NCI-H1092 (cell line): ENCODE measurements around the gene PPP1R3G.
"Not testable (repeated sequence)": the region's sequence is repeated elsewhere in the genome, so short reads cannot be mapped to it uniquely, and the experiment has no call there.

Experiments
- DNase-seq: peaks from one replicate; lab custom pipeline; 2025; lab: John Stamatoyannopoulos, UW

Gene PPP1R3G

GRCh38 chr6:5120011-5120410 is 34.9 kb downstream of the PPP1R3G start:
- DNase-seq: no peak

- not testable (repeated sequence) for DNase-seq
Measured at GRCh38 chr6:5120543-5120942, 35.4 kb downstream of the PPP1R3G start.

GRCh38 chr6:5121479-5121878 is 36.3 kb downstream of the PPP1R3G start:
- DNase-seq: no peak

- DNase-seq: no peak
Measured at GRCh38 chr6:5121956-5122355, 36.8 kb downstream of the PPP1R3G start.

GRCh38 chr6:5122504-5123112 is 37.5 kb downstream of the PPP1R3G start:
- DNase-seq: no peak

- no peak for DNase-seq
Measured at GRCh38 chr6:5123296-5124143, 38.4 kb downstream of the PPP1R3G start.

- DNase-seq: no peak
Measured at GRCh38 chr6:5124526-5124925, 39.4 kb downstream of the PPP1R3G start.

GRCh38 chr6:5125152-5126006 is 40.2 kb downstream of the PPP1R3G start:
- DNase-seq: no peak

GRCh38 chr6:5126214-5126613 is 41.1 kb downstream of the PPP1R3G start:
- DNase-seq: no peak

- DNase-seq: no peak
Measured at GRCh38 chr6:5127106-5127687, 42.1 kb downstream of the PPP1R3G start.

GRCh38 chr6:5128351-5128750 is 43.2 kb downstream of the PPP1R3G start:
- DNase-seq: no peak

- no peak for DNase-seq
Measured at GRCh38 chr6:5130135-5130866, 45.2 kb downstream of the PPP1R3G start.

GRCh38 chr6:5132731-5133130 is 47.6 kb downstream of the PPP1R3G start:
- DNase-seq: no peak

- DNase-seq: no peak
Measured at GRCh38 chr6:5133943-5134342, 48.8 kb downstream of the PPP1R3G start.

- DNase-seq: no peak
Measured at GRCh38 chr6:5135788-5136376, 50.7 kb downstream of the PPP1R3G start.

- DNase-seq: no peak
Measured at GRCh38 chr6:5136851-5137250, 51.7 kb downstream of the PPP1R3G start.
